Measurements from ENCODE around the gene CLIC5. TPM values are rescaled to one million over a fixed set of nuclear protein-coding genes. Genes with fewer than 3 reads are reported as not detected.

The CLIC5 gene
- total RNA-seq, 4 donors from 2014 or later, result 2.8 to 6.9 (median 5.0) TPM

DNA sequence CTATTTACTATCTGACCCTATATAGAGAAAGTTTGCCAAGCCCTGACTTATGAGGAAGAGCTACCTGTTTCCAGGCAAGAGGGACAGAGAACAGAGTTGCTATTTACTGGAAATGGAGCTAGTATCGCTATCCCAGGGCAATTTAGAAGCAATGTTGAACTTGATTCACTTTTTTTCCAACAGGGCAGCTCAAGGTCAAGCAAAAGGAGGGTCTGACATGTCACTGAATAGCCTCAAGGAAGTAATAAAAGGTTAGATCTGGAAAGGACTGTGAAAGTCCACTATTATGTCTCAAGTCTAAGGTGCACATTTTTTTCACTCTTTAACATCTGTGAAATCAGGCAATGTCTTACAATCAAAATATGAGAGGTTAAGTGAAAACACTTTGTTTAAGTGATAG lies 84.4 kb downstream of the CLIC5 start:
- WGBS, 2 donors (ENCODE audit: low coverage in 1 of 2), result 88% methylated on average over 1 of the region's 1 CpG; no CpG with 5 or more reads in 1 of the 2 donors
- TF ChIP-seq EP300 (IDR thresholded peaks at IDR 0.05) (no peak), POLR2A (IDR thresholded peaks at IDR 0.05) (no peak), POLR2AphosphoS5 (IDR thresholded peaks at IDR 0.05) (no peak)
- TF ChIP-seq, protein P1, sequence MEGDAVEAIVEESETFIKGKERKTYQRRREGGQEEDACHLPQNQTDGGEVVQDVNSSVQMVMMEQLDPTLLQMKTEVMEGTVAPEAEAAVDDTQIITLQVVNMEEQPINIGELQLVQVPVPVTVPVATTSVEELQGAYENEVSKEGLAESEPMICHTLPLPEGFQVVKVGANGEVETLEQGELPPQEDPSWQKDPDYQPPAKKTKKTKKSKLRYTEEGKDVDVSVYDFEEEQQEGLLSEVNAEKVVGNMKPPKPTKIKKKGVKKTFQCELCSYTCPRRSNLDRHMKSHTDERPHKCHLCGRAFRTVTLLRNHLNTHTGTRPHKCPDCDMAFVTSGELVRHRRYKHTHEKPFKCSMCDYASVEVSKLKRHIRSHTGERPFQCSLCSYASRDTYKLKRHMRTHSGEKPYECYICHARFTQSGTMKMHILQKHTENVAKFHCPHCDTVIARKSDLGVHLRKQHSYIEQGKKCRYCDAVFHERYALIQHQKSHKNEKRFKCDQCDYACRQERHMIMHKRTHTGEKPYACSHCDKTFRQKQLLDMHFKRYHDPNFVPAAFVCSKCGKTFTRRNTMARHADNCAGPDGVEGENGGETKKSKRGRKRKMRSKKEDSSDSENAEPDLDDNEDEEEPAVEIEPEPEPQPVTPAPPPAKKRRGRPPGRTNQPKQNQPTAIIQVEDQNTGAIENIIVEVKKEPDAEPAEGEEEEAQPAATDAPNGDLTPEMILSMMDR (IDR thresholded peaks at IDR 0.05), result no peak
- Histone ChIP-seq H3K27me3 (no peaks in the 10 kb centered on the region), H3K4me1 (peaks cover 0 to 7% (median 0%) of the 10 kb centered on the region in 3 donors), H3K9me3 (no peaks in the 10 kb centered on the region), H3K4me3 (no peak overlapping the region), H3K27ac (no peak overlapping the region), H3K36me3 (no peaks in the 10 kb centered on the region)
- no peak for ATAC-seq

DNA sequence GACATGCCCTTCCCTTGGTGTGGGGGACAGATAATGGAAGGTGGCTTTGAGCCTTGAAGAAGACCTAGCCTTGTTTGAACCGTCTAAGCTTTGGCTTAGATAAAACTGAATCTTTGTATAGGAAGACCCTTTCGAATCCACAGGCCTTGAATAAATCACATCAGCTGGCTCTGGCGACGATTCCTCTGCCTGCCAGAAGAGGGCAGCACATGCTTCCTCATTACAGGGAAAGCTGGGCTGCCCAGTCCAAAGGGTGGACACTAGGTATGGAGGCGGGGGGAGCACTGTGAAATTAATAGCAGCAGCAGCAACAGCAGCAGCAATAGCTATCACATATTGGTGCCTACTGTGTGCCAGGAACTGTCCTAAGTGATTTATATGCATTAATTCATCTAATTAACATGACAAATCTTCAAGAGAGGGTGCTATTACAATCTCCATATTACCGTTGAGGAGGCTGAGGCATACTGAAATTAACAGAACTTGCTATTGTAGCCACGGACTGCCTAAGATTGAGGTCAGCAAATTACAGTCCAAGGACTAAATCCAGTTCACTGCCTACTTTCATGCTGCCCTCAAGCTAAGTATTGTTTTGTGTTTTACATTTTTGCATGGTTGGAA lies 85.1 kb downstream of the CLIC5 start:
- Histone ChIP-seq H3K27me3 (peaks cover under 1% of the 10 kb centered on the region), H3K4me3 (no peak overlapping the region), H3K27ac (no peak overlapping the region), H3K4me1 (peaks cover 0 to 7% (median 0%) of the 10 kb centered on the region in 3 donors), H3K9me3 (no peaks in the 10 kb centered on the region), H3K36me3 (no peaks in the 10 kb centered on the region)
- peak; percentile 63 for ATAC-seq
- WGBS, 2 donors (ENCODE audit: low coverage in 1 of 2), result 6 to 31% methylated on average over 3 of the region's 7 CpGs
- TF ChIP-seq, protein P1 (IDR thresholded peaks at IDR 0.05), result peak; percentile 73 to 89 (median 80)
- no peak for TF ChIP-seq POLR2A (IDR thresholded peaks at IDR 0.05)
- no peak for TF ChIP-seq POLR2AphosphoS5 (IDR thresholded peaks at IDR 0.05)
- no peak for TF ChIP-seq EP300 (IDR thresholded peaks at IDR 0.05)

DNA sequence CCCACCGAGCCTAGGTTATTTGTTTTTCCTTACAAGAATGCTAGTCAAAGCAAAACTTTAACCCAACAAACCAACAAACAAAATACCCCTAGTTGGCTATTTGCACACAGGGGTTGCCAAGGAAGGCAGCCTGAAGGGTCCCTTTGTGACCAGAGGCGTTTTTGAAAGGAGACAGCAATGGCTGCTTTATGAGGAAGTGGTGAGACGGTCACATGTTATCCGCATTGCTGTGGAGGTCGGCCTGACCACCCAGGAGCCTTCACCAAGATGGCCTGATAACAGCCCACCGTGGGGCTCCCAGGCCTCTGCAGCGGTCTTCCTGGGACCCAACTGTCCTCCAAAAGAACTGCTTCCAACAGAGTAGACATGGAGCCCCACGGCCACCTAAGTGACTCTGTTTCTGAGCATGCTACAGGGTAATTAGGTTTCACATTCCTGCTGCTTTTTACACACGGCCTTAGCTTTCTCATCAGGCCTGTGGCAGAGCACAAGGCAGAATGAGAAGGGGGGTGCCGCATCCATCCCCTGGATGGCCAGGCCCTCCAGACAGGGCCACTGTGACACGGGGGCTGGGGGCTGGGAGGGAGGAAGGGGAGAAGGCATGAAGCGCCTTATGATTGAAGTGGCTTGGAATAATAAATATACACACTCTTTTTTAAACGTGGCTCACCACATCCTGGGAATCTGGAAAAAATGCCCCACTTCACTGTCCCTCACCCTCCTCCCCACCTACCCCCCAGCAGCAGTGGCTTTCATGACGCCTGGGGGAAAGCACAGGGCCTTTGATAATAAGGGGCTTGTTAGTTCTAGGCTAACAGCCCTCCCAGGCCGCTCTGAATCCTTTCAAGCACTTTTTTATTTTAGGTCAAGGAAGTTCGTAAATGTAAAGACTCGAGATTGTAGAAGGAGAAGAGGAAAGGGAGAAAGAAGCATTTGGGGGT lies 86.0 kb downstream of the CLIC5 start:
- H3K36me3 ChIP-seq, result no peaks in the 10 kb centered on the region
- 68 to 75% methylated on average over 3 to 10 of the region's 17 CpGs for WGBS, 2 donors (ENCODE audit: low coverage in 1 of 2)
- ATAC-seq, result no peak
- H3K9me3 ChIP-seq, result no peaks in the 10 kb centered on the region
- no peak overlapping the region for H3K27ac ChIP-seq
- H3K4me3 ChIP-seq, result no peak overlapping the region
- TF ChIP-seq POLR2A (IDR thresholded peaks at IDR 0.05) (no peak), EP300 (IDR thresholded peaks at IDR 0.05) (no peak), POLR2AphosphoS5 (IDR thresholded peaks at IDR 0.05) (no peak)
- TF ChIP-seq, protein P1 (IDR thresholded peaks at IDR 0.05), result no peak
- peaks cover 0 to 7% (median 0%) of the 10 kb centered on the region in 3 donors for H3K4me1 ChIP-seq
- peaks cover 4% of the 10 kb centered on the region for H3K27me3 ChIP-seq

DNA sequence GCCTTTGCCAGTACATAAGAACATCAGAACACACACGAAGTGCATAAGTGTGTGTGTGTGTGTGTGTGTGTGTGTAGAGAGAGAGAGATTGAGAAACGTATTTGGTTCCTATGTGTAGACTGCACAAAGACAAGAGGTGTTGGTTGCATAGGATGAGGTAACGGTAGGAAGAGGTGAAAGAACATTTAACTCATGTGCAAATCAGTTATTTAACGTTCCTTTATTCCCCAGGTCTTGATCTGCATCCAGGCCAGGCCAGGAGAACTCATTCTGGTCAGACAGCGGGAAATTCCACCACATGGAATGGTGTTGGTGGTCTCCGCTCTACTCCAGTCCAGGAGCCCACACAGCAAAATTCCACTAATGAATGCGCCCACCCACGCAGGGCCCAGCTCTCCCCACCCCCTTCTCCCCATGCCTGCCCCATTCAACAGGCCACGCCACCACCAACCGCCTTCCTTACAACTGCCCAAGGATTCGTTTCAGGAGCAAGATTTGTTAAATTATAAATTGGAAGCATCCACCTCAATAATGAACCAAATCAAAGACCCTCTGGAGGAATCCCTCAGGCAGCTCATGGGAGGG lies 86.8 kb downstream of the CLIC5 start:
- Histone ChIP-seq H3K27ac (no peak overlapping the region), H3K36me3 (no peaks in the 10 kb centered on the region), H3K27me3 (peaks cover 4% of the 10 kb centered on the region), H3K4me3 (no peak overlapping the region), H3K9me3 (no peaks in the 10 kb centered on the region), H3K4me1 (peaks cover 0 to 7% (median 0%) of the 10 kb centered on the region in 3 donors)
- no peak for ATAC-seq
- TF ChIP-seq, protein P1 (IDR thresholded peaks at IDR 0.05), result no peak
- no peak for TF ChIP-seq EP300 (IDR thresholded peaks at IDR 0.05)
- TF ChIP-seq POLR2A (IDR thresholded peaks at IDR 0.05), result no peak
- no peak for TF ChIP-seq POLR2AphosphoS5 (IDR thresholded peaks at IDR 0.05)
- WGBS, 2 donors (ENCODE audit: low coverage in 1 of 2), result 79 to 85% methylated on average over 4 to 7 of the region's 11 CpGs

Data from gastroesophageal sphincter (tissue), 4 donors.